HepG2 (cell line): ENCODE measurements around the gene C20orf96. TPM values are rescaled to one million over a fixed set of nuclear protein-coding genes. Genes with fewer than 3 reads are reported as not detected.

ENCODE experiments used
- DPF2 ChIP-seq: sonication (generic); formaldehyde crosslinking; IDR thresholded peaks from 2 replicates; pipeline ENCODE4 v1.4.0; 2020; ENCODE audit warnings: mild to moderate bottlenecking, low read depth, missing genetic modification reagents, borderline replicate concordance
- HOXA5 ChIP-seq: sonication (generic); formaldehyde crosslinking; IDR thresholded peaks from 2 replicates; pipeline ENCODE4 v1.4.0; 2020; ENCODE audit warnings: missing genetic modification reagents
- KAT2B ChIP-seq: fragments of 150-350 bp; IDR thresholded peaks from 2 replicates; pipeline ENCODE4 v1.6.1; 2014; ENCODE audit warnings: low read depth, low read length, borderline replicate concordance
- KDM5A ChIP-seq: fragments of 200-600 bp; sonication (generic); IDR thresholded peaks from 2 replicates; pipeline ENCODE4 v1.7.0; 2018; ENCODE audit warnings: antibody characterized with exemption, mild to moderate bottlenecking, low read length, borderline replicate concordance
- MATR3 ChIP-seq: sonication (generic); formaldehyde crosslinking; IDR thresholded peaks from 2 replicates; pipeline ENCODE4 v1.4.0; 2020; ENCODE audit warnings: missing genetic modification reagents
- MIXL1 ChIP-seq: IDR thresholded peaks from 2 replicates; pipeline ENCODE4 v1.6.1; 2016
- PAX8 ChIP-seq: sonication (generic); formaldehyde crosslinking; IDR thresholded peaks from 2 replicates; pipeline ENCODE4 v1.8.0; 2022; ENCODE audit warnings: mild to moderate bottlenecking, missing genetic modification reagents, borderline replicate concordance
- POGZ ChIP-seq: sonication (generic); formaldehyde crosslinking; IDR thresholded peaks from 2 replicates; pipeline ENCODE4 v1.4.0; 2020; ENCODE audit warnings: mild to moderate bottlenecking, missing genetic modification reagents
- RNF2 ChIP-seq: fragments of 450-650 bp; conservative IDR thresholded peaks from 2 replicates; pipeline ENCODE4 v1.6.1; 2016; ENCODE audit warnings: low read depth
- SIN3B ChIP-seq: fragments of 150-350 bp; IDR thresholded peaks from 2 replicates; pipeline ENCODE4 v1.6.1; 2014; ENCODE audit warnings: low read length
- SMC3 ChIP-seq: IDR thresholded peaks from 2 replicates; pipeline ENCODE4 v1.6.1; 2011; ENCODE audit warnings: low read length, improper control_type of control experiment
- YEATS2 ChIP-seq: sonication (generic); formaldehyde crosslinking; IDR thresholded peaks from 2 replicates; pipeline ENCODE4 v1.4.0; 2020; ENCODE audit warnings: missing genetic modification reagents, borderline replicate concordance
- ZFP36L1 ChIP-seq: sonication (generic); formaldehyde crosslinking; IDR thresholded peaks from 2 replicates; pipeline ENCODE4 v1.8.0; 2022; ENCODE audit warnings: mild to moderate bottlenecking, missing genetic modification reagents, moderate library complexity
- ZNF331 ChIP-seq: sonication (generic); formaldehyde crosslinking; IDR thresholded peaks from 2 replicates; pipeline ENCODE4 v1.4.0; 2020; ENCODE audit warnings: missing genetic modification reagents
- ZNF451 ChIP-seq: sonication (generic); formaldehyde crosslinking; IDR thresholded peaks from 2 replicates; pipeline ENCODE4 v1.5.0; 2020; ENCODE audit warnings: mild to moderate bottlenecking, missing genetic modification reagents
- ZNF672 ChIP-seq: sonication (generic); formaldehyde crosslinking; IDR thresholded peaks from 2 replicates; pipeline ENCODE4 v1.8.1; 2022; ENCODE audit warnings: missing genetic modification reagents
- ZNF746 ChIP-seq: sonication (generic); formaldehyde crosslinking; IDR thresholded peaks from 2 replicates; pipeline ENCODE4 v1.8.0; 2022; ENCODE audit warnings: mild to moderate bottlenecking, missing genetic modification reagents
- polyA plus RNA-seq, 8 experiments: library from polyadenylated mRNA; depleted of rRNA in 3 of 8; stranded (reverse) in 7 of 8; unstranded in 1 of 8; fragments of >200 nt; fragmentation: Illumina TruSeq in 4 of 8; extraction: Trizol in 4 of 8; gene quantifications; 2 replicates each; pipeline versions ENCODE4 v1.2.1 to v1.2.3, GENCODE V29; 2011 to 2016; ENCODE audit warnings: low read depth in 4 of 8, missing spikeins in 1 of 8, mixed read lengths in 1 of 8; ENCODE audit not compliant: insufficient read depth in 1 of 8
- total RNA-seq, 5 experiments: library from RNA; depleted of rRNA; stranded (reverse); fragments of >200 nt; fragmentation: Illumina TruSeq; extraction: Trizol; gene quantifications; 2 replicates each; pipeline ENCODE4 v1.2.3, GENCODE V29; 2016; ENCODE audit warnings: low read depth in 1 of 5
- TF ChIP-seq, protein P1 (sequence below): sonication (generic); formaldehyde crosslinking; IDR thresholded peaks from 2 replicates; pipeline ENCODE4 v1.5.1; 2020; ENCODE audit warnings: mild to moderate bottlenecking, missing genetic modification reagents
- TF ChIP-seq, protein P2 (sequence below): sonication (generic); formaldehyde crosslinking; IDR thresholded peaks from 2 replicates; pipeline ENCODE4 v1.4.0; 2020; ENCODE audit warnings: low read depth, mild to moderate bottlenecking, missing genetic modification reagents
- TF ChIP-seq, protein P3 (sequence below): sonication (generic); formaldehyde crosslinking; IDR thresholded peaks from 2 replicates; pipeline ENCODE4 v1.9.0; 2022; ENCODE audit warnings: low read depth, missing genetic modification reagents
- TF ChIP-seq, protein P4 (sequence below): IDR thresholded peaks from 2 replicates; pipeline ENCODE4 v1.6.1; 2016; ENCODE audit warnings: control low read depth
- TF ChIP-seq, protein P5 (sequence below): sonication (generic); formaldehyde crosslinking; IDR thresholded peaks from 2 replicates; pipeline ENCODE4 v1.5.0; 2020; ENCODE audit warnings: mild to moderate bottlenecking, low read depth, missing genetic modification reagents, borderline replicate concordance

Gene C20orf96
- total and polyA plus RNA-seq, 2 of the 13 experiments (the other 11 are each of a cell fraction or from before 2014, with no cell fraction given), result 3.8 to 20.6 TPM

DNA sequence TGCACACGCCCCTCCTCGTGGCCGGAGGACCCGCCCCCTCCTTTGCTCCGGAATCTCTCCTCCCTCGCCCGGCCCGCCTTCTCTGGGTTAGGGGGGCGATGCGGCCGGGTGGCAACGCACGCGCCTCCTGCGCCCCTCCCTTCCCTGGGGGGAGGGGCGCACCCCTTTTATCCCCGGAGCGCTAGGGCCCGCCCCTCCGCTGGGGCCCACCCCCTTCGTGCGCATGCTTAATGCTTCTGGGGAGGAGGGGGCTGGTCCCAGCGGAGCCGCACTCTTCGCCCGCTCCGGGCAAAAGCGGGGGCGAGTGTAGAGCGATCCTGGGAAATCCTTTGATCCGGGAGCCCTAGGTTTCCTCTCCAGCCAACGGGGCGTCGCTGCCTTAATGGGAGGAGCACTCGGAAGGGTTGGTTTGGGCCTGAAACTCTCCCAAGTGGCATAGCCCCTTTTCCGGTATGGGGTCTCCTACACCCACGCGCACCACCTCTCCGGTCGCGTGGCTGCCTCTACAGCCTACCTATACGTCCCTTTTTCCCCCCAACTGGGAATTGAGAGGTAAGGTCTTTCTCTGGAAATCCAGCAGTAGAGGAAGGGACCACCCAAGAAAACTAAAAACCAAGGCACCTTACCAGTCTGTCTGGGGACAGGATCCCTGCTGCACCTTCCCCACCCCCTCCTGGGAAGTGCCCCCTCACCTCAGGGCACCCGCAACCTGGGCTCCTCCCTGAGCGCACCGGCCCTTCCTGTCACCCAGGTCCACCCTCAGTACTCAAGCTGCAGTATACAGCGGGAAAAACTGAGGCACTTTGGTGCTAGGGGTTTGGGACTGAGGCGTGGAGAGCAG, 36.9 kb upstream of the C20orf96 start (continued):
- TF ChIP-seq, protein P1, sequence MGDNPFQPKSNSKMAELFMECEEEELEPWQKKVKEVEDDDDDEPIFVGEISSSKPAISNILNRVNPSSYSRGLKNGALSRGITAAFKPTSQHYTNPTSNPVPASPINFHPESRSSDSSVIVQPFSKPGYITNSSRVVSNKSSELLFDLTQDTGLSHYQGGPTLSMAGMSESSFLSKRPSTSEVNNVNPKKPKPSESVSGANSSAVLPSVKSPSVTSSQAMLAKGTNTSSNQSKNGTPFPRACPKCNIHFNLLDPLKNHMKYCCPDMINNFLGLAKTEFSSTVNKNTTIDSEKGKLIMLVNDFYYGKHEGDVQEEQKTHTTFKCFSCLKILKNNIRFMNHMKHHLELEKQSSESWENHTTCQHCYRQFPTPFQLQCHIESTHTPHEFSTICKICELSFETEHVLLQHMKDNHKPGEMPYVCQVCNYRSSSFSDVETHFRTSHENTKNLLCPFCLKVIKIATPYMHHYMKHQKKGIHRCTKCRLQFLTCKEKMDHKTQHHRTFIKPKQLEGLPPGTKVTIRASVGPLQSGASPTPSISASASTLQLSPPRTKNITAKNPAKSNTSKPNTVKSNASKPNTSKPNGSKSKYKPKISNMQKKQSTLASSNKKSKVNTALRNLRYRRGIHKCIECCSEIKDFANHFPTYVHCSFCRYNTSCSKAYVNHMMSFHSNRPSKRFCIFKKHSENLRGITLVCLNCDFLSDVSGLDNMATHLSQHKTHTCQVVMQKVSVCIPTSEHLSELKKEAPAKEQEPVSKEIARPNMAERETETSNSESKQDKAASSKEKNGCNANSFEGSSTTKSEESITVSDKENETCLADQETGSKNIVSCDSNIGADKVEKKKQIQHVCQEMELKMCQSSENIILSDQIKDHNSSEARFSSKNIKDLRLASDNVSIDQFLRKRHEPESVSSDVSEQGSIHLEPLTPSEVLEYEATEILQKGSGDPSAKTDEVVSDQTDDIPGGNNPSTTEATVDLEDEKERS (CRISPR knock-in tag), result no peak
- TF ChIP-seq HOXA5 (CRISPR knock-in tag), result peak; percentile 35; the same call in 1 of the 2 replicates
- TF ChIP-seq KDM5A, result peak; percentile 73; the same call in 1 of the 2 replicates
- 0 out of 2 replicates have a peak, but pooled peaks have one; percentile 45 for TF ChIP-seq PAX8 (CRISPR knock-in tag)
- no peak for TF ChIP-seq ZNF672
- TF ChIP-seq, protein P2, sequence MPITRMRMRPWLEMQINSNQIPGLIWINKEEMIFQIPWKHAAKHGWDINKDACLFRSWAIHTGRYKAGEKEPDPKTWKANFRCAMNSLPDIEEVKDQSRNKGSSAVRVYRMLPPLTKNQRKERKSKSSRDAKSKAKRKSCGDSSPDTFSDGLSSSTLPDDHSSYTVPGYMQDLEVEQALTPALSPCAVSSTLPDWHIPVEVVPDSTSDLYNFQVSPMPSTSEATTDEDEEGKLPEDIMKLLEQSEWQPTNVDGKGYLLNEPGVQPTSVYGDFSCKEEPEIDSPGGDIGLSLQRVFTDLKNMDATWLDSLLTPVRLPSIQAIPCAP (CRISPR knock-in tag), result 0 out of 2 replicates have a peak, but pooled peaks have one; percentile 32
- TF ChIP-seq ZNF451 (CRISPR knock-in tag), result no peak
- TF ChIP-seq, protein P3, sequence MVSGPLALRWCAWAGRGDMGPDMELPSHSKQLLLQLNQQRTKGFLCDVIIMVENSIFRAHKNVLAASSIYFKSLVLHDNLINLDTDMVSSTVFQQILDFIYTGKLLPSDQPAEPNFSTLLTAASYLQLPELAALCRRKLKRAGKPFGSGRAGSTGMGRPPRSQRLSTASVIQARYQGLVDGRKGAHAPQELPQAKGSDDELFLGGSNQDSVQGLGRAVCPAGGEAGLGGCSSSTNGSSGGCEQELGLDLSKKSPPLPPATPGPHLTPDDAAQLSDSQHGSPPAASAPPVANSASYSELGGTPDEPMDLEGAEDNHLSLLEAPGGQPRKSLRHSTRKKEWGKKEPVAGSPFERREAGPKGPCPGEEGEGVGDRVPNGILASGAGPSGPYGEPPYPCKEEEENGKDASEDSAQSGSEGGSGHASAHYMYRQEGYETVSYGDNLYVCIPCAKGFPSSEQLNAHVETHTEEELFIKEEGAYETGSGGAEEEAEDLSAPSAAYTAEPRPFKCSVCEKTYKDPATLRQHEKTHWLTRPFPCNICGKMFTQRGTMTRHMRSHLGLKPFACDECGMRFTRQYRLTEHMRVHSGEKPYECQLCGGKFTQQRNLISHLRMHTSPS (CRISPR knock-in tag), result peak; percentile 32
- TF ChIP-seq ZNF331 (CRISPR knock-in tag), result no peak
- peak; percentile 54; the same call in 1 of the 2 replicates for TF ChIP-seq YEATS2 (CRISPR knock-in tag)
- no peak; the same call in 1 of the 2 replicates for TF ChIP-seq RNF2
- peak; percentile 39; the same call in 1 of the 2 replicates for TF ChIP-seq ZFP36L1 (CRISPR knock-in tag)
- TF ChIP-seq, protein P4, sequence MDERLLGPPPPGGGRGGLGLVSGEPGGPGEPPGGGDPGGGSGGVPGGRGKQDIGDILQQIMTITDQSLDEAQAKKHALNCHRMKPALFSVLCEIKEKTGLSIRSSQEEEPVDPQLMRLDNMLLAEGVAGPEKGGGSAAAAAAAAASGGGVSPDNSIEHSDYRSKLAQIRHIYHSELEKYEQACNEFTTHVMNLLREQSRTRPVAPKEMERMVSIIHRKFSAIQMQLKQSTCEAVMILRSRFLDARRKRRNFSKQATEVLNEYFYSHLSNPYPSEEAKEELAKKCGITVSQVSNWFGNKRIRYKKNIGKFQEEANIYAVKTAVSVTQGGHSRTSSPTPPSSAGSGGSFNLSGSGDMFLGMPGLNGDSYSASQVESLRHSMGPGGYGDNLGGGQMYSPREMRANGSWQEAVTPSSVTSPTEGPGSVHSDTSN, result no peak
- TF ChIP-seq MATR3, result no peak
- TF ChIP-seq ZNF746 (CRISPR knock-in tag), result peak; percentile 98; the same call in 1 of the 2 replicates
- TF ChIP-seq DPF2 (CRISPR knock-in tag), result no peak
- TF ChIP-seq, protein P5, sequence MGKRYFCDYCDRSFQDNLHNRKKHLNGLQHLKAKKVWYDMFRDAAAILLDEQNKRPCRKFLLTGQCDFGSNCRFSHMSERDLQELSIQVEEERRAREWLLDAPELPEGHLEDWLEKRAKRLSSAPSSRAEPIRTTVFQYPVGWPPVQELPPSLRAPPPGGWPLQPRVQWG, result no peak
- no peak for TF ChIP-seq SIN3B
- peak; percentile 67 for TF ChIP-seq POGZ
- TF ChIP-seq SMC3, result no peak
- TF ChIP-seq KAT2B, result no peak
- TF ChIP-seq MIXL1 (CRISPR knock-in tag), result no peak; the same call in 1 of the 2 replicates
